Progenitor cell of endocrine pancreas (in vitro differentiated cells): ENCODE data around the gene SERPINI1. TPM values are rescaled to one million over a fixed set of nuclear protein-coding genes. Genes with fewer than 3 reads are reported as not detected.

Experiments used
- DNase-seq: peaks from one replicate; pipeline ENCODE4 v3.0.0; 2021; ENCODE audit warnings: low spot score; ENCODE audit not compliant: unreplicated experiment
- H3K27ac Mint-ChIP-seq: 2 replicates; pipeline ENCODE4 v1.8.0; 2021; ENCODE audit warnings: mild to moderate bottlenecking, moderate library complexity, mixed read lengths
- H3K27me3 Mint-ChIP-seq: 2 replicates; pipeline ENCODE4 v1.8.0; 2021; ENCODE audit warnings: mixed read lengths
- H3K36me3 Mint-ChIP-seq: 2 replicates; pipeline ENCODE4 v1.8.0; 2022; ENCODE audit warnings: mixed read lengths; ENCODE audit not compliant: insufficient read depth
- H3K4me1 Mint-ChIP-seq: 2 replicates; pipeline ENCODE4 v1.8.0; 2021; ENCODE audit warnings: low read depth, mixed read lengths
- H3K4me3 Mint-ChIP-seq: 2 replicates; pipeline ENCODE4 v1.8.0; 2021; ENCODE audit warnings: low read depth, mild to moderate bottlenecking, moderate library complexity, mixed read lengths
- H3K9me3 Mint-ChIP-seq: 2 replicates; pipeline ENCODE4 v1.8.0; 2021; ENCODE audit warnings: low read depth, mixed read lengths
- total RNA-seq: library from RNA; stranded (reverse); gene quantifications from 2 replicates; pipeline ENCODE4 v1.2.1, GENCODE V29; 2021
- TF ChIP-seq, protein P1 (sequence below): fragments of 200-600 bp; sonication (generic); IDR thresholded peaks from one replicate; pipeline ENCODE4 v1.5.0; 2021; ENCODE audit warnings: antibody characterized with exemption, mild to moderate bottlenecking; ENCODE audit not compliant: unreplicated experiment

Gene SERPINI1
- total RNA-seq, 1 donor from 2014 or later: 10.7 TPM

DNA sequence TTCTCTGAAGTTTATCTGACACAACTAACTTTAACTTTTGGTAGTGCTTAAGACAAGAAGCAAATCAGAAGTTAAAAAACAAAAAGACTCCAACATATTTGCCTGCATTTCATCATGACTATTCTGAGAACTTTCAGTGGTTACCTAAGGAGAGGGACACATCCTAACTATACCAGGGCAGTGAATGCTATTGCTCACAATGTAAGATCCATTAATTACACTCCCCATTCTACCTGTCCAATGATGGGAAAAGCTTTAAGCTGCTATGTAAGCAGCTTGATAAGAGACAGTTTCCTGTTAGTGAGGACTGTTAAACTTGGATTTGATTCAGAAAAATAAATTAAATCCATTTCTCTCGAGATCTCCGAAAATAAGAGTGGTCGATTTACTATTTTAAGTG, 37.5 kb downstream of the SERPINI1 start:
- no peaks in the 10 kb centered on the region for H3K27me3 Mint-ChIP-seq
- no peak for DNase-seq
- no peak overlapping the region for H3K4me3 Mint-ChIP-seq
- H3K4me1 Mint-ChIP-seq: peaks cover 1% of the 10 kb centered on the region
- TF ChIP-seq, protein P1, sequence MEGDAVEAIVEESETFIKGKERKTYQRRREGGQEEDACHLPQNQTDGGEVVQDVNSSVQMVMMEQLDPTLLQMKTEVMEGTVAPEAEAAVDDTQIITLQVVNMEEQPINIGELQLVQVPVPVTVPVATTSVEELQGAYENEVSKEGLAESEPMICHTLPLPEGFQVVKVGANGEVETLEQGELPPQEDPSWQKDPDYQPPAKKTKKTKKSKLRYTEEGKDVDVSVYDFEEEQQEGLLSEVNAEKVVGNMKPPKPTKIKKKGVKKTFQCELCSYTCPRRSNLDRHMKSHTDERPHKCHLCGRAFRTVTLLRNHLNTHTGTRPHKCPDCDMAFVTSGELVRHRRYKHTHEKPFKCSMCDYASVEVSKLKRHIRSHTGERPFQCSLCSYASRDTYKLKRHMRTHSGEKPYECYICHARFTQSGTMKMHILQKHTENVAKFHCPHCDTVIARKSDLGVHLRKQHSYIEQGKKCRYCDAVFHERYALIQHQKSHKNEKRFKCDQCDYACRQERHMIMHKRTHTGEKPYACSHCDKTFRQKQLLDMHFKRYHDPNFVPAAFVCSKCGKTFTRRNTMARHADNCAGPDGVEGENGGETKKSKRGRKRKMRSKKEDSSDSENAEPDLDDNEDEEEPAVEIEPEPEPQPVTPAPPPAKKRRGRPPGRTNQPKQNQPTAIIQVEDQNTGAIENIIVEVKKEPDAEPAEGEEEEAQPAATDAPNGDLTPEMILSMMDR: no peak
- H3K9me3 Mint-ChIP-seq: peaks cover 8% of the 10 kb centered on the region
- no peak overlapping the region for H3K27ac Mint-ChIP-seq
- H3K36me3 Mint-ChIP-seq: no peaks in the 10 kb centered on the region

DNA sequence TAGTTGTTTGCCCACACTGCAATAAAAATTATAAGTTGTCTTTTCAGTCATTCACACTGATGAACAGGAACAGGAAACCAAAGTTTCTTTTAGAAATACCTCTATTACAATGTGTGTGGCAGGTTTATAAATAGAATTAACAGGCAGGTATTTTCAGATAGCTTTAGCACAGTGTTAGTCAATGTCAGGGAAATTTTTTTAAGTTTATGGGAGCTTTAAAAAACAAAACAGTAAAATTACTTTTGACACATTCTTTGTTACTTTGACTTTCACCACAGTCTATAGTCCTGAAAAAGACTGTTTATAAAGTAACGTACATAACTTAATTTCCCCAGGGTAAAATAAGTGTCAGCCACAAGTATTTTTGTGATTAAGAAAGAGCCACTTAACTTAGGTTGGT, 38.1 kb downstream of the SERPINI1 start:
- DNase-seq: no peak
- Mint-ChIP-seq H3K27ac (no peak overlapping the region), H3K36me3 (peaks cover 3% of the 10 kb centered on the region), H3K4me1 (peaks cover 1% of the 10 kb centered on the region), H3K4me3 (no peak overlapping the region), H3K9me3 (peaks cover 14% of the 10 kb centered on the region), H3K27me3 (no peaks in the 10 kb centered on the region)
- TF ChIP-seq, protein P1: no peak

DNA sequence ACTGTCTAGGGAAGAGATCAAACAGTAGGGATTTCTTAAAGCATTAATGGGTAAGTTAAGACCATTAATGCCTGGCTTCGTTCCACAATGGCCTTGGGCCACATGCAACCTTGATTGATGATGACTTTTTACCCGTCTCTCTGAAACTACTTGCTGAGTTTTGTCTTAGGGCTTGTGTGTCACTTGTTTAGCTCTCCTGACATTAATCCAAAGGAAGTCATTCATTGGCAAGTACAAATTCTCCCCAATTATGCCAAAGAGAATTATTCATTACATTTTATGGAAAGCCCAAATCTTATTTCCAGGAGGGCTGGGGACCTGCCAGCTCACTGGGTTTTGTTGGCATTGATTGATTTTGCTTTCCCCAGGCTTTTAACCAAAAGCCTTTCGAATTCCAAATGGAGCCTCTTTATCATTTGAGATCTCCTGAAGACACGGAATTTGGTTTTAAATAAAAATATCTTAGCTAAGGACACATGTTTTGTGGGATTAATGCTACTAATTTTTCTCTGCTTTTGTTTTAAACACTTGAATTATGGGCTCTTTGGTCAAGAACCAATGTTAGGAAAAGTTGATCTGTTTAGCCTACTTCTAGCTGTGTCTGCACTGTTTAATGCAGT, 40.7 kb downstream of the SERPINI1 start:
- H3K36me3 Mint-ChIP-seq: peaks cover 3% of the 10 kb centered on the region
- H3K27ac Mint-ChIP-seq: no peak overlapping the region
- no peaks in the 10 kb centered on the region for H3K27me3 Mint-ChIP-seq
- H3K9me3 Mint-ChIP-seq: peaks cover 15% of the 10 kb centered on the region
- H3K4me1 Mint-ChIP-seq: peaks cover 1% of the 10 kb centered on the region
- no peak for DNase-seq
- TF ChIP-seq, protein P1: no peak
- H3K4me3 Mint-ChIP-seq: no peak overlapping the region

DNA sequence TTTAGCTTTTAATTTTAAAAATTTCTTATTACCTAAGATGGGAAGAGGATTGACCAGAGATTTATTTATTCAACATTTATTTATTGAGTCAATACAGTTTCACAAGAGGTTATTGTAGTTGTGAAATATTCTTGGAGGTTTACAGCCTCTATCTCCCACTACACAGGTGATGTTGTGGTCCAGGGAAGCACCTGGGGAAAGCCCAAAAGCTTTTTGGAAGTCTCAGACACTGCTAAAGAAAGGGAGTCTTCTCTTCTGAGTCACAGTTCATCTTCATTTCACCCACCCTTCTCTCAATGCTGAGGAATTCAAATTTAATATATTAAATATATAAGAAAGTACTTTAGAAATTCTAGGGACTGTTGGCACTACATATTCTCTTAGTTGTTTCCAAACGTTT, 41.8 kb downstream of the SERPINI1 start:
- peaks cover 3% of the 10 kb centered on the region for H3K36me3 Mint-ChIP-seq
- H3K4me3 Mint-ChIP-seq: no peak overlapping the region
- H3K27me3 Mint-ChIP-seq: no peaks in the 10 kb centered on the region

DNA sequence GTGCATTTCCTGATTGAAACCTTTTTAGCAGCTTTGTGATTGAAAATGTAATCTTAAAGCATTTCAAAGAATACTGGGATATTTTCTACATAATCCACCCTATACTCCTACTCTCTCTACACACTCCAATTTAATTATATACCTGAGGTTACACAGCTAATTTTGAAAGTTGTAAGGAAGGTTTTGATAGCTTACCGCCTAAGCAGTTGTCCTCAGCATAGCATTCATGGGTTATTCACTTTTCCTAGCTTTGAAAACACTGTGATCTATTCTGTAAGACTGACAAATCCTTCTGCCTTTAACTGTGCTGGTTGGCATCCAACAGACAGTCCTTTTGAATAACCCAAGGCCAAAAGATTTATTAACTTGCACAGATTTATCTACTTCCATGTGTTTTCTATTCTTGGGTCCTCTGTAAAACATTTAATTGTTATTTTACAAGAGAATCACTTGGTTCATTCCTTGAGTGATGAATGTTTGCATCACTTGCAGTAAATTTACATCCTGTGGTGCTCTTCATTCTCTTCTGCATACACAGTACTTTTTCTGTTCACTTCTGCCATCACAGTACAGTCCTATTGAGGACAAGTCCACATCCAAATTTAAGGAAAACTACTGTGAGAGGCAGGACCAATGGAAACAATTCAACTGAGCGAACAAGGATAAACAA, 44.8 kb downstream of the SERPINI1 start:
- Mint-ChIP-seq H3K27me3 (no peaks in the 10 kb centered on the region), H3K27ac (no peak overlapping the region), H3K36me3 (peaks cover 3% of the 10 kb centered on the region), H3K4me3 (no peak overlapping the region), H3K4me1 (no peaks in the 10 kb centered on the region), H3K9me3 (peaks cover 15% of the 10 kb centered on the region)
- TF ChIP-seq, protein P1: no peak
- DNase-seq: no peak

More for the DNA sequence above, 41.8 kb downstream of the SERPINI1 start:
- TF ChIP-seq, protein P1: no peak
- DNase-seq: no peak
- no peak overlapping the region for H3K27ac Mint-ChIP-seq
- peaks cover 1% of the 10 kb centered on the region for H3K4me1 Mint-ChIP-seq
- peaks cover 15% of the 10 kb centered on the region for H3K9me3 Mint-ChIP-seq
